Measurements from ENCODE around the gene TSTD2.

DNA sequence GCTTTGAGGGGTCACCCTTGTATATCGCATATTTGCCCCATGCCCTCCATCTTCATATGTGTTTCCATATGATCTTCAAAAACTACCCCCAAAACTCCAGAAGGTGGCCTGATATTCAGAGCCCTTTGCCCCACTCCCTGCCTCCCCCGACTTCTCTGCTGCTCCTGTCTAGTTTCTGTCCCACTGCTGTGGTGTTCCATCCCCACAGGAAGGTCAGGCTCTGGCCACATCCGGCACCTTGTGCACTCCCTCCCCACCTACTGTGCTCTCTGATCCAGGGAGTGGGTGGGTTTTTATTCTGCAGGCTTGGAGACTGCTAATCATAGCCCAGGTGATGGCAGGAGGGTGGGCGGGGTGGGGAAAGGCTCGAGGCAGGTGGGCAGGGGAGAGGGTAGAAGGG lies 79.3 kb downstream of the TSTD2 start:
- TF ChIP-seq, protein P1, sequence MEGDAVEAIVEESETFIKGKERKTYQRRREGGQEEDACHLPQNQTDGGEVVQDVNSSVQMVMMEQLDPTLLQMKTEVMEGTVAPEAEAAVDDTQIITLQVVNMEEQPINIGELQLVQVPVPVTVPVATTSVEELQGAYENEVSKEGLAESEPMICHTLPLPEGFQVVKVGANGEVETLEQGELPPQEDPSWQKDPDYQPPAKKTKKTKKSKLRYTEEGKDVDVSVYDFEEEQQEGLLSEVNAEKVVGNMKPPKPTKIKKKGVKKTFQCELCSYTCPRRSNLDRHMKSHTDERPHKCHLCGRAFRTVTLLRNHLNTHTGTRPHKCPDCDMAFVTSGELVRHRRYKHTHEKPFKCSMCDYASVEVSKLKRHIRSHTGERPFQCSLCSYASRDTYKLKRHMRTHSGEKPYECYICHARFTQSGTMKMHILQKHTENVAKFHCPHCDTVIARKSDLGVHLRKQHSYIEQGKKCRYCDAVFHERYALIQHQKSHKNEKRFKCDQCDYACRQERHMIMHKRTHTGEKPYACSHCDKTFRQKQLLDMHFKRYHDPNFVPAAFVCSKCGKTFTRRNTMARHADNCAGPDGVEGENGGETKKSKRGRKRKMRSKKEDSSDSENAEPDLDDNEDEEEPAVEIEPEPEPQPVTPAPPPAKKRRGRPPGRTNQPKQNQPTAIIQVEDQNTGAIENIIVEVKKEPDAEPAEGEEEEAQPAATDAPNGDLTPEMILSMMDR (IDR thresholded peaks at IDR 0.05) = no peak
- no peak for TF ChIP-seq POLR2AphosphoS5 (IDR thresholded peaks at IDR 0.05)
- TF ChIP-seq POLR2A (IDR thresholded peaks at IDR 0.05) = no peak
